Measurements from ENCODE around the gene GPC3. TPM values are rescaled to one million over a fixed set of nuclear protein-coding genes. Genes with fewer than 3 reads are reported as not detected.

GPC3 gene
- polyA plus RNA-seq, 1 experiment: not detected

DNA sequence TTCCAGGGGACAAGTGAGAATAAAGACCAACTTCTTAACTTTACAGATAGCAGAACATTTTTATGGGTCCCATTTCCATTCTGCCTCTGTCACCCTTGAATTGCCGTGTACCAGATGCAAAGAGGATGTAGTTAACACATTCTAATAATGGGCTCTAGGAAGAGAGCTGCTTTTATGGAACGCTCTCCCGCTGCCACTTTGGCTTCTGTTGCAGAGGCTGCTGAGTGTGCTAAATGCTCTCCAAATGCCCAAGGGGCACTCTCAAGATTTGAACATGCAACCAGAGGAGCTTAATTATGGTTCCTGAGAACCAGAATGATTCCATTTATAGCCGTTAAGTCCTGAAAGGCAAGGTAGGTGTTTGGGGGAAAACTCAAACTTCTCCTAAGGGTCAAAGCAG, 28.1 kb upstream of the GPC3 start:
- ChIA-PET CTCF (no interaction called here), POLR2A (no interaction called here)
- TF ChIP-seq, protein P1, sequence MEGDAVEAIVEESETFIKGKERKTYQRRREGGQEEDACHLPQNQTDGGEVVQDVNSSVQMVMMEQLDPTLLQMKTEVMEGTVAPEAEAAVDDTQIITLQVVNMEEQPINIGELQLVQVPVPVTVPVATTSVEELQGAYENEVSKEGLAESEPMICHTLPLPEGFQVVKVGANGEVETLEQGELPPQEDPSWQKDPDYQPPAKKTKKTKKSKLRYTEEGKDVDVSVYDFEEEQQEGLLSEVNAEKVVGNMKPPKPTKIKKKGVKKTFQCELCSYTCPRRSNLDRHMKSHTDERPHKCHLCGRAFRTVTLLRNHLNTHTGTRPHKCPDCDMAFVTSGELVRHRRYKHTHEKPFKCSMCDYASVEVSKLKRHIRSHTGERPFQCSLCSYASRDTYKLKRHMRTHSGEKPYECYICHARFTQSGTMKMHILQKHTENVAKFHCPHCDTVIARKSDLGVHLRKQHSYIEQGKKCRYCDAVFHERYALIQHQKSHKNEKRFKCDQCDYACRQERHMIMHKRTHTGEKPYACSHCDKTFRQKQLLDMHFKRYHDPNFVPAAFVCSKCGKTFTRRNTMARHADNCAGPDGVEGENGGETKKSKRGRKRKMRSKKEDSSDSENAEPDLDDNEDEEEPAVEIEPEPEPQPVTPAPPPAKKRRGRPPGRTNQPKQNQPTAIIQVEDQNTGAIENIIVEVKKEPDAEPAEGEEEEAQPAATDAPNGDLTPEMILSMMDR (IDR thresholded peaks at IDR 0.05; ENCODE audit: insufficient read depth, low read depth, low read length): no peak
- no peak for DNase-seq (ENCODE audit: low read depth)
- no peaks in the 10 kb centered on the region for H3K27me3 ChIP-seq (ENCODE audit: control insufficient read depth, insufficient read depth, low read length)
- no peak overlapping the region for H3K4me3 ChIP-seq (ENCODE audit: low read depth, low read length)
- H3K36me3 ChIP-seq (ENCODE audit: control insufficient read depth, insufficient read depth, low read length): no peaks in the 10 kb centered on the region

GRCh38 chrX:134013092-134013497, 27.7 kb upstream of the GPC3 start:
- no peak overlapping the region for H3K4me3 ChIP-seq (ENCODE audit: low read depth, low read length)
- CTCF ChIA-PET: no interaction called here
- no peaks in the 10 kb centered on the region for H3K27me3 ChIP-seq (ENCODE audit: control insufficient read depth, insufficient read depth, low read length)
- DNase-seq (ENCODE audit: low read depth): no peak
- TF ChIP-seq, protein P1 (IDR thresholded peaks at IDR 0.05; ENCODE audit: insufficient read depth, low read depth, low read length): no peak
- no peaks in the 10 kb centered on the region for H3K36me3 ChIP-seq (ENCODE audit: control insufficient read depth, insufficient read depth, low read length)
- POLR2A ChIA-PET: no interaction called here

DNA sequence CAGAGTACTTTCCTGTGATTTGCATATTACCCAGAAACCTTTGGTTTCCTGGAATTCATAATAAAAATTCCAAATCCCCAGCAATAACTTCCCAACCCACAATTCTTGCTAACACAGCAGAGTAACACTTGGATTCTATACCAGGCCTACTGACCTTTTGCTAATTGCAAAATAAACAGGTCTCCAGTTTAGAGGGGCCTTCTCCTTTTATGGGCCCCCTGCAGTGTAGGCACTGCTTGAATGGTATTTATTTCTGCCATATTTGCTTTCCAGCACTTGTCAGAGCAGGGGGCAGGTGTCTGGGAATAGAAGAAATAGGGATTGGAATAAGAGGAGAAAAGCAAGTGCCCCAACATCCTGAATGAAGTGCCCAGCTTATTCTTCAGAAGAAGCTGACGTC, 25.3 kb upstream of the GPC3 start:
- ChIA-PET POLR2A (no interaction called here), CTCF (no interaction called here)
- TF ChIP-seq, protein P1 (IDR thresholded peaks at IDR 0.05; ENCODE audit: insufficient read depth, low read depth, low read length): no peak
- DNase-seq (ENCODE audit: low read depth): no peak
- Histone ChIP-seq H3K36me3 (ENCODE audit: control insufficient read depth, insufficient read depth, low read length) (no peaks in the 10 kb centered on the region), H3K4me3 (ENCODE audit: low read depth, low read length) (no peak overlapping the region), H3K27me3 (ENCODE audit: control insufficient read depth, insufficient read depth, low read length) (no peaks in the 10 kb centered on the region)

GRCh38 chrX:134007716-134008115, 22.3 kb upstream of the GPC3 start:
- no peak for DNase-seq (ENCODE audit: low read depth)
- ChIA-PET CTCF (no interaction called here), POLR2A (no interaction called here)
- no peaks in the 10 kb centered on the region for H3K27me3 ChIP-seq (ENCODE audit: control insufficient read depth, insufficient read depth, low read length)
- TF ChIP-seq, protein P1 (IDR thresholded peaks at IDR 0.05; ENCODE audit: insufficient read depth, low read depth, low read length): no peak
- no peak overlapping the region for H3K4me3 ChIP-seq (ENCODE audit: low read depth, low read length)
- no peaks in the 10 kb centered on the region for H3K36me3 ChIP-seq (ENCODE audit: control insufficient read depth, insufficient read depth, low read length)

- TF ChIP-seq, protein P1 (IDR thresholded peaks at IDR 0.05; ENCODE audit: insufficient read depth, low read depth, low read length): no peak
- H3K27me3 ChIP-seq (ENCODE audit: control insufficient read depth, insufficient read depth, low read length): no peaks in the 10 kb centered on the region
- CTCF ChIA-PET: no interaction called here
- DNase-seq (ENCODE audit: low read depth): no peak
- H3K4me3 ChIP-seq (ENCODE audit: low read depth, low read length): no peak overlapping the region
- POLR2A ChIA-PET: no interaction called here
- no peaks in the 10 kb centered on the region for H3K36me3 ChIP-seq (ENCODE audit: control insufficient read depth, insufficient read depth, low read length)
Measured at GRCh38 chrX:134006484-134007161, 21.2 kb upstream of the GPC3 start.

Data from BJ (cell line).